GM19455 (cell line): Measurements from ENCODE around the gene MBD2.
"Not testable (repeated sequence)": the region's sequence is repeated elsewhere in the genome, so short reads cannot be mapped to it uniquely, and the experiment has no call there.

Experiments
- ATAC-seq: cut with Tn5 transposase; IDR thresholded peaks from one replicate; pipeline ENCODE4 v1.9.1; 2021; ENCODE audit not compliant: unreplicated experiment

MBD2 gene

DNA sequence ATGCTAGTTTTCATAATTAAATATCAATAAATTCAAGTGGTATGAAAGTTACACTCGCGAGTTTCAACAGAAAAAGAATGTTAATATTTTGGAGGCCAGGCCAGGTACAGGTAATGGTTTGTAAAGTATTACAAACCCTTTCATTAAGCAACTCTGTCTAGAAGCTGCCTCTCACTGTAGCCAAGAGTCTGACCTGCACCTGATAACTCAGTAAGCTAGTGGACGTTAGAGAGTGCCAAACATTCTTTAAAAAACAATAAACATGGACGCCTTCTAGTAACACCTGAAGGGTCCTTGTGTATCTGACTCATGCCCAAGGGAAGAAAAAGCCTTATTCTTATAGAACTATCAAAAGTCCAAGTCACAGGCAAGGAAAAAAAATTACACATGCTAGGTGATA lies 70.2 kb downstream of the MBD2 start:
- no peak for ATAC-seq

DNA sequence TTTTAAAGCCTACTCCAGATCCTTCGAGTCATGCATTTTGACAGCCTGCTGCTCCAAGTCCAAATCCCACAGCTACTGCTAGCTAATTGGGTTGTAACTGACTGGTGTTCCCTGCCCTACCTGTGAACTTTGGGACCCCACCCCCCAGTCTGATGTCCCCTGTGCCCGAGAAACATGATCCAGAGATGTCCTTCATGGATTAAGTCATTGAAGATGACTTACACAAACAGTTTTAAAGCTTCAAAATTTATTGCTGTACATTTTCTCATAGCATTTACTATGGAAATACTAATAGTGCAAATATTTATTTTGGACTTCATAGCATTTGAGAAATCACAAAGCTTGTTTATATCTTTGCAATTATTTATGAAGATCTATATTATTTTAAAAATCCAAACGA lies 73.1 kb downstream of the MBD2 start:
- no peak for ATAC-seq

DNA sequence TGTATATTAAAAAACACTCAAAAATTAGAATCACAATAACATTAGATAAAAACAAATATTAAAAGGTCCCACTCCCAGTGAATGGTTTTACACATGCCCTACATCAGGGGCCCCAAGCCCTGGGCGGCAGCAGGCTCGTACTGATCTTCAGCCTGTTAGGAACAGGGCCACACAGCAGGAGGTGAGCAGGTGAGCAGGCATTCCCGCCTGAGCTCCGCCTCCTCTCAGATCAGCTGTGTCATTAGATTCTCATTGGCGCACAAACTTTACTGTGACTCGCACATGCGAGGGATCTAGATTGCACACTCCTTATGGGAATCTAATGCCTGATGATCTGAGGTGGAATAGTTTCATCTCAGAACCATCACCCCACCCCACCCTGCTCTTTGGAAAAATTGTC lies 74.2 kb downstream of the MBD2 start:
- ATAC-seq, result no peak

DNA sequence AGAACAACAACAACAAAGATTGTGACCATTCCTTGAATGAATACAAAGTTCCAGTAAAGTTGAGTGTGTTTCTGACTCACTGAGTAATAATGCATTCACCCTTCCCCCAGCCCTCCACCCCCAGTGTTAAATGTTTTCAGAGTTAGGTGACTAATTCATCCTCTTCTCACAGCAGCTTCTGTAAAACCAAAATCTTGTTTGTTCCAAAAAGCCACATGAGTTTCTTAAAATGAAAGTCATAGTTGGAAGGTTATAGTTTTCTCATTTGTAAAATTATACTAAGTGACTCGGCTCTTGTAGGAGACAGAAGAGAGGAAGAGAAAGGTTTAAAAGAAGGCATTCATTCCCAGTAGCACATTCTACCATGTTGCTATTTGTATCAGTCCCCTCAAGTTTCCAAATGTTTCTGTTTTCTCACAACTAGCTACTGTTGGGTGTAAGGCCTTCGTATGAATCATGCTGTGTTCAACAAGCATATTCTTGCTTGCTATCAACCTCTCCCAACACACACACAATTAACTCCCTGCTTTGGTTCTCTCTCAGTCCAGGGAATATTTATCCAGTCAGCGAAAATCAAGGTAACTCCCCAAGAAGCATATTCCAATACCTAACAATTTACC lies 75.3 kb downstream of the MBD2 start:
- ATAC-seq, result peak; percentile 48

DNA sequence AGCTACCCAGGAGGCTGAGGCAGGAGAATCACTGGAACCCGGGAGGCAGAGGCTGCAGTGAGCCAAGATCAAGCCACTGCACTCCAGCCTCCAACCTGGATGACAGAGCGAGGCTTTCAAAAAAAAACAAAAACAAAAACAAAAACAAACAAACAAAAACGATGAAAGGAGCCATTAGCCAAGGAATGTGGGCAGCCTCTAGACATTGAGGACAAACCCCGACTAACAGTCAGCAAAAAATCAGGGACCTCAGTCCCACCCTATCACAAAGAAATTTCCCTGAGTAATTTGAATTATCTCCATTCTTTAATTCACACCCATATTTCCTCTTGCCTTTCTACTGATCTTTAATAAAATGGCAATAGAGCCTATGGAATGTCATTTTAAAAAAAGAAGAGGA lies 75.8 kb downstream of the MBD2 start:
- no peak for ATAC-seq

DNA sequence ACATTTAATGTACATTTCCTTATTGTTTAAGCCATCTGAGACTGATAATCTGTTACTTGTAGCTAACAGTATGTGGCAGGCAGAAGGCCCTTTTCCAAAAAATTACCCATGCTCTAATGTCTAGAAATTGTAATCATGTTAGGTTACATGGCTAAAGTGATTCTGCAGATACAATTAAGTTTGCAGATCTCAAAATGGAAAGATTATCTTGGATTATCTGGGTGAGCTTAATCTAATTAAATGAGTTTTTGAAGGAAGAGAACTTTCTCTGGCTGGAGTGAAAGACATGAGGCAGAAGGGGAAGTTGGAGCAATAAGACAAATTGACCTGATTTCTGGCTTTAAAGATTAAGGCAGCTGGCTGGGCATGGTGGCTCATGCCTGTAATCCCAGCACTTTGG lies 76.3 kb downstream of the MBD2 start:
- ATAC-seq, result no peak

GRCh38 chr18:54147439-54147838 lies 77.0 kb downstream of the MBD2 start:
- ATAC-seq, result peak; percentile 78

GRCh38 chr18:54141041-54141608 lies 83.3 kb downstream of the MBD2 start:
- no peak for ATAC-seq

GRCh38 chr18:54140641-54141040 lies 83.8 kb downstream of the MBD2 start:
- no peak for ATAC-seq

GRCh38 chr18:54135216-54135615 lies 89.3 kb downstream of the MBD2 start:
- ATAC-seq, result no peak

- ATAC-seq, result no peak
Observed at GRCh38 chr18:54134053-54134452, 90.4 kb downstream of the MBD2 start.

GRCh38 chr18:54130631-54131030 lies 93.8 kb downstream of the MBD2 start:
- ATAC-seq, result no peak

- ATAC-seq, result no peak
Observed at GRCh38 chr18:54130177-54130576, 94.3 kb downstream of the MBD2 start.

- ATAC-seq, result peak; percentile 93
Observed at GRCh38 chr18:54129448-54130067, 94.9 kb downstream of the MBD2 start.

- peak; percentile 55 for ATAC-seq
Observed at GRCh38 chr18:54127759-54128378, 96.6 kb downstream of the MBD2 start.

- ATAC-seq, result no peak
Observed at GRCh38 chr18:54125429-54125828, 99.0 kb downstream of the MBD2 start.

DNA sequence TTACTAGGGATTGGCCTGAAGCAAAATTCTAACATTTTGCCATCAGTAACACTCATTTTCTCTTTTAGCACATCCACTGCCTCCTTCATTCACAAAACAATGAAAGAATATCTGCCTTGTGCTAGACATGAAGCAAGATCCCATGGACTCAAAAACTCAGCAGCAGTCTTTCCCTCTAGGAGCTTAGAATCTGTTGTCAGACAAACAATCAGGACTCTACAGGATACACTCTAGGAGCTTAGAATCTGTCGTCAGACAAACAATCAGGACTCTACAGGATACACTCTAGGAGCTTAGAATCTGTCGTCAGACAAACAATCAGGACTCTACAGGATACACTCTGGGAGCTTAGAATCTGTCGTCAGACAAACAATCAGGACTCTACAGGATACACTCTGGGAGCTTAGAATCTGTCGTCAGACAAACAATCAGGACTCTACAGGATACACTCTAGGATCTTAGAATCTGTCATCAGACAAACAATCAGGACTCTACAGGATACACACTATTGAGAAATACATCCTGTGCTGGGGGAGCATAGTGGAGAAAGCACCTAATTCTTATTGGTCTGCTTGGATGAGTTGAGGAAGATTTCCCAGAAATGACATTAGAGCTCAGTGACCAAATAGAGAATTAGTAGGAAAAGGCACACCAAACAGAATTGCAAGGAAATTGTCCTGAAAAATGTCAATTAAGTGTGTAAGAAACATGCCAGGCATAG lies 100.6 kb downstream of the MBD2 start:
- ATAC-seq, result not testable (repeated sequence)

DNA sequence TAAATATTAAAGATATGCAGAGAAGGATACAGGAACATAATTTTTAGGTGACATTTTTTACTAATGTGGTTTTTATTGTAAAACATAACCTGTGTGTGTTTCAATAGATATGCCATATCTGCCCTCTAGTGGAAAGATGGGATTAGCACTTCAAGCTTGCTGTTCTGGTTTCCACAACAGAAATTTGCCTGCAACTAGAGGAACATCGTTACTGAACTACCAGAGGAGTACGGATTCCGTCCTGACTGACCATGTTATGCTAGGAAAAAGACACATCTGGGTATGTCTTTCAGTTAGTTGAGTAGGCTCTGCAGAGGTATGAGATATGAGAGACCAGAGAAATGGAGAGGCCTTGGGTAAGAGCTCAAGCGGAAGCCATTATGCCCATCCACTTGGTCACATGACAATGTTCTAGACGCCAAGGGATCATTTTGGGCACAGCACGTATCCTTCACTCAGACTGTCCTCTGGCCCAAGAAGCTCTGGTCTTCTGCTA lies 104.9 kb downstream of the MBD2 start:
- ATAC-seq, result peak; percentile 92

GRCh38 chr18:54117853-54118773 lies 106.4 kb downstream of the MBD2 start:
- no peak for ATAC-seq

GRCh38 chr18:54116541-54117257 lies 107.8 kb downstream of the MBD2 start:
- ATAC-seq, result no peak
